Suprapubic skin (tissue), 3 donors: ENCODE results near the gene LRMDA.

Experiments used
- CTCF ChIP-seq, 2 donors: fragments of 200-600 bp in 1 of 2; fragments of 450-650 bp in 1 of 2; sonication (generic) in 1 of 2; IDR thresholded peaks; one replicate each; pipeline ENCODE4 v1.5.1; 2016 to 2019; ENCODE audit warnings: antibody characterized with exemption in 2 of 2, mild to moderate bottlenecking in 1 of 2, moderate library complexity in 1 of 2
- POLR2AphosphoS5 ChIP-seq, 3 donors: sonication (generic); formaldehyde crosslinking; IDR thresholded peaks; one replicate each; pipeline ENCODE4 v1.6.1; 2017; ENCODE audit warnings: antibody characterized with exemption in 3 of 3

DNA sequence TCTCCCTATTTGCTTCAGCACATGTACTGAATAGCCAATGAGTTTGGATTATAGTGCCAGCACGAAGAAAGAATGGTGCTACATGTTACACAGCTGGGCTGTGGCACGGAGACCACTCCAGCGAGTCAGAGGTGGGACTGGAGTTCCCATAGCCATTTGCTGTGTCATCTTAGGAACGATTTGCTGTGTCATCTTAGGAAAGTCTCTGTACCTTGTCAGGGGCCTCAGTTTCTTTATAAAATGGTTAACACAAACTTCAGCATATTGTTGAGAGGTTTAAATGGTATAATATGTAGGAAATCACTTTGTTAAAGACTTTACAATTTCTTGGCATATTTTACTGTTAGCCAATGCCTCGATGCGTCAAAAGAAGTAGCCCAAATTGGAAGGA is 609.4 kb downstream of the LRMDA start:
- TF ChIP-seq CTCF (IDR thresholded peaks at IDR 0.05), result no peak
- TF ChIP-seq POLR2AphosphoS5 (IDR thresholded peaks at IDR 0.05), result no peak
